Measurements from ENCODE around the gene GPN2.
A peak's percentile ranks its signal among the peaks of the same experiment; 100 is the strongest.

The GPN2 gene

GRCh38 chr1:26889551-26890466 lies at the start of gene GPN2:
Gene GPN2 (minus strand): TSS chr1:26890283. CDS start chr1:26890096, 187 bp downstream.
- DNase-seq (ENCODE audit: low read depth): peak; percentile 65

GRCh38 chr1:26938659-26939025 lies 48.6 kb upstream of the GPN2 start:
- DNase-seq (ENCODE audit: low read depth): no peak

GRCh38 chr1:26938004-26938658 lies 48.0 kb upstream of the GPN2 start:
- DNase-seq (ENCODE audit: low read depth): no peak

GRCh38 chr1:26936823-26937222 lies 46.7 kb upstream of the GPN2 start:
- DNase-seq (ENCODE audit: low read depth): no peak

DNA sequence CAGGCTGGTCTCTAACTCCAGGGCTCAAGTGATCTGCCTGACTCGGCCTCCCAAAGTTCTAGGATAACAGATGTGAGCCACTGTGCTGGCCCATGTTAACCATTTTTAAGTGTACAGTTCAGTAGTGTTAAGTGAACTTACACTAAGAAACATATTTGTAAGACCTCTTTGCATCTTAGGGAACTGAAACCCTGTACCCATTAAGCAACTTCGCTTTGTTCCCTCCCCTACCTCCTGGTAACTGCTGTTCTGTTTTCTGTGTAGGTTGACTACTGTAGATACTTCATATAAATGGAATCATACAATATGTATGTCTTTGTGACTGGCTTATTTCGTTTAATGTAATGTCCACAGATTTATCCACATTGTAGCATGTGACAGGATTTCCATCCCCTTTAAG lies 42.4 kb upstream of the GPN2 start:
- no peak for DNase-seq (ENCODE audit: low read depth)

DNA sequence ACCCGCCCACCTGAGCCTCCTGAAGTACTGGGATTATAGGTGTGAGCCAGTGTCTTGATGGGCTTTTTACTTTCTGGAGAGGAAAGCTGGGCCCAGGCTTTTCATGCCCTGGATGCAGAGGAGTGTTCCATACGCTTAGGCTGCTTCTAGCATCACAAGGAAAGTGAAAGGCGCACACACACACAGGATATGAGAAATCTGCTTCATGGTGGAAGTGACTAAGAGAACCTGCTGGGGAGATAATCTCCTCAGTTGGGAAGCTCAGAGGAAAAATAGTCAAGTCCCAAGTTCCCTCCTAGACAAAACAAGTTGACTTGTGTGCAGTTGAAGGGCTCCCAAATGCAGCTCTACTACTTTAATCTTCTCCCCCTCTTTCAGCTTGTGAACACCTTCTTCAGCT lies 33.6 kb upstream of the GPN2 start:
- DNase-seq (ENCODE audit: low read depth): no peak

DNA sequence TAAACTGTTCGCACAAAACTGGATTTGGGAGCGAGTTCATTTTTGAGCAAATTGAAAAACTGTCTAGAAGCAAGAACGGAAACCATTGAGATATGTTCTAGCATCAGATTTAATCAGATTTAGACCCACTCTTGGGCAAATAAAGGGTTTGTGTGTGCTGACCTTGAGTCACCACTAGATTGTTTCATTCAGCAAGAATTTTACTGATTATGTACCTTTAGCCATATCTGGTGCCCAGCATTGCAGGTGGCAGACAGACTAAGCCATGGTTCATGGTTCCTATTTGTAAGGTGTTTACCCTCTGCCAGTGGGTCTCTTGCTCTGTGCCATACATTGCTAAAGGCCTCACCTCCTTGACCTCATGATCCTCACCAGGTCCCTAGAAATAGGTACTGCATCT lies 32.8 kb upstream of the GPN2 start:
- no peak for DNase-seq (ENCODE audit: low read depth)

DNA sequence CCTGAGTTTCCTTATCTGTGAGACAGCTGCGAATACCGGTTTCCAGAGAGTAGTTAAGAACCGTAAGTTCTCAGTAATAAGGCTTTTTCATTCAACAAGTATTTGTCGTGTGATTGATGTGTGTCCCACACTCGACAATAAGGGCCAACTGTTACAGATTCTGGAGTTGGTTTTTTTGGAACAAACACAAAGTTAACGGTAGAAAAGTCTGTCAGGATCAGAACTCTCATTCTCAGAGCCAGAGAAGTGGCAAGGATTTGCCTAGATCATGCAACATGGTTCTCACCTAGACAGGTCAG lies 32.3 kb upstream of the GPN2 start:
- no peak for DNase-seq (ENCODE audit: low read depth)

GRCh38 chr1:26921540-26922430 lies 31.7 kb upstream of the GPN2 start, which contains the start of gene NUDC:
Gene NUDC (plus strand): TSS chr1:26921743. CDS start chr1:26921849, 106 bp downstream.
- peak; percentile 93 for DNase-seq (ENCODE audit: low read depth)

DNA sequence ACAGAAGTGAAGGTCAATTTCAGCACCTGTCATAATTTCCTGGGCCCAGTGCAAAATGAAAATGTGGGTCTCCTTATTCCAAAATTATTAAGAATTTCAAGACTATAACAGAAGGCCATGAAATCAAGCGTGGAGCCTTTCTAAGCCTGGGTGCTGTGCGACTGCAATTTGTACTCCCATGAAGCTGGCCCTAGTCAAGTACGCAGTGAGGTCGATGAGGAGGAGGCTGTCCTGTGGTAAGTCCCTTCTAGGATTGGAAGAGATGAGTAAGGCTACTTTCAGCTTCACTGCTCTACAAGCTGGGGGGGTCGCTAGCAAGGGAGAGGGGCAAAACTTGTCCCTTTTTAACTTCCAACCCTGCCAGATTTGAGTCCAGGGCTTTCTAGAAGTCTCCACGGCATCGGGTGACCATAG lies 31.1 kb upstream of the GPN2 start:
- no peak for DNase-seq (ENCODE audit: low read depth)

DNA sequence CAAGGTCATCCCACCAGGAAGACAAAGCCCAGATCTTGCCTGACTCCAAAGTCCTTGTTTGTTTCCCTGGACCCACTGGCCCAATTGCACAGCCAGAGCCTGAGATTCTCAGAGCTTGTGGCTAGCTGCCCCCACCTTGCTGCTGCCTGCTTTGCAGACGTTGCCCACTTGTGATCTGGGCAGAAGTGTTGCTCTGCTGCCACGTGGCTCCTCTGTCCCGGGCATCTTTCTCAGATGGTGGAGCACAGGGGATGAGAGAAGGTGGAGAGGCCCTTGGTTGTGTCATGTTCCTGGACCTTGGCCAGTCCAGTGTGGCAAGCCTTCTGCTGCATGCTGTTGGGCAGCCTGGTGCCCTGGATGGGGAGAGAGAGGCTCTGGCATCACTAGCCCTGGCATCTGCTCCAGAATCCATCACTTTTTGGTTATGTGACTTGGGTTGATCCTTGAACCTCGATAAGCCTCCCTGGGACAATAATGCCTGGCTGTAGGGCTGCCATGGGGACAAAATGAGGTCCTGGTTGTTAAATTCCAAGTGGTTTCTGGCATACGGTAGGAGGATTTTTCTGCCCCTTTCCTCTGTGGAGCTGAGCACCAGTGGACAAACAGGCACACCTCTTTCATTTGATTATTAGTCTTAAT lies 25.2 kb upstream of the GPN2 start:
- no peak for DNase-seq (ENCODE audit: low read depth)

- no peak for DNase-seq (ENCODE audit: low read depth)
Observed at GRCh38 chr1:26913754-26914619, 23.9 kb upstream of the GPN2 start, which contains the start of gene NR0B2. Gene NR0B2 (minus strand): TSS chr1:26913975. CDS start chr1:26913940, 35 bp downstream.

- no peak for DNase-seq (ENCODE audit: low read depth)
Observed at GRCh38 chr1:26913389-26913753, 23.3 kb upstream of the GPN2 start.

- no peak for DNase-seq (ENCODE audit: low read depth)
Observed at GRCh38 chr1:26912147-26912490, 22.0 kb upstream of the GPN2 start.

DNA sequence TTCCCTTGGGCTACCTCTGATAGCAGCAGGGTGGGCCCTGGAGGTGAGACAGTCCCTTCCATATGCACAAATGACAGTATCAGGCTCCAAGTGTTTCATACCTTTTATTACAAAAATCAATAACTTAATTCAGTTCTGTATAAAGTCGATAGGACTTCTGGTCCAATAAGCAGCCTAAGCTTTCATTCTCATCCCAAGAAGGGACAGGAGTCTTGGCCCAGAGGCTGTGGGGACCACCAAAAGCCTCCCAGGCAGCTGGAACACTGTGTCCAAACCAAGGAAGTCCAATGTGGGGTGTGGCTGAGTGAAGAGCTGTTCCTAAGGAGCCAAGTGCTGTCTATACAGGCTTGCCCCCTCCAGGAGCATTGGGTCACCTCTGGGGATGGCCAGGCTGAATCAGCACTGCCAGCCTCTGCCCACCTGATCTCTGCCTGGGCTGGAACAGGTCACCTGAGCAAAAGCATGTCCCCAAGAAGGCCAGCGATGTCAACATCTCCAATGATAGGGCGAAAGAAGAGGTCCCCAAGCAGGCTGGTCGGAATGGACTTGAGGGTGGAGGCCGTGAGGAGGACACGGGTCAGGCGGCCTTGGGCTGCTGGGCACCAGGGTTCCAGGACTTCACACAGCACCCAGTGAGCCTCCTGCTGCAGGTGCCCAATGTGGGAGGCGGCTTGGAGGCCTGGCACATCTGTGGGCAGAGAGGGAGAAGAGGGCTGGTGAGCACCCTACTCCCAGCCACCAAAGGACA lies 21.5 kb upstream of the GPN2 start:
- no peak for DNase-seq (ENCODE audit: low read depth)

GRCh38 chr1:26910343-26911160 lies 20.5 kb upstream of the GPN2 start:
- DNase-seq (ENCODE audit: low read depth): no peak

DNA sequence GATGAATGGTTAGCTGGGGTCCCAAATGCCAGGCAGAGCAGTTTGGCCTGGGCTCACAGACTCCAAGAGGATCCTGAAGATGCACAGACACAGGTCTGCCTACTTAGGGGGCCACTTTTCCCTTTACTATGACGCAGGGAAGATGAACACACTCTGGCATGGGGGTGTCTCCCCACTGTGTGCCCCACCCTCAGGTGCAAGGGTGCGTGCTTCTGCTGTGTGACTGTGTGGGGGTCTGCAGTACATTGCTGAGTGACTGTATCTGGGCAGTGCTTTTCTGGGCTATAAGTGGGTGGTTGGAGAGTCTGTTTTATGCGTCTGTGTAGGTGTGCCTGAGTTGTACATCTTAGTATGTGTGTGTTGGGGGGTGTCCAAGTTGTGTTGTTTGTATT lies 19.9 kb upstream of the GPN2 start:
- DNase-seq (ENCODE audit: low read depth): no peak

GRCh38 chr1:26907071-26907917 lies 17.2 kb upstream of the GPN2 start:
- DNase-seq (ENCODE audit: low read depth): no peak

Measured in stimulated activated CD4-positive, alpha-beta T cell treated with anti-CD3 and anti-CD28 coated beads, Interleukin-2, amount 100 ng/mL, for 4 hours (primary cell).